ENCODE results near the gene SVIL. TPM values are rescaled to one million over a fixed set of nuclear protein-coding genes. Genes with fewer than 3 reads are reported as not detected.

The SVIL gene
- total and polyA plus RNA-seq, 2 of the 13 experiments (the other 11 are each of a cell fraction or from before 2014, with no cell fraction given), result 3.9 to 12.1 TPM

DNA sequence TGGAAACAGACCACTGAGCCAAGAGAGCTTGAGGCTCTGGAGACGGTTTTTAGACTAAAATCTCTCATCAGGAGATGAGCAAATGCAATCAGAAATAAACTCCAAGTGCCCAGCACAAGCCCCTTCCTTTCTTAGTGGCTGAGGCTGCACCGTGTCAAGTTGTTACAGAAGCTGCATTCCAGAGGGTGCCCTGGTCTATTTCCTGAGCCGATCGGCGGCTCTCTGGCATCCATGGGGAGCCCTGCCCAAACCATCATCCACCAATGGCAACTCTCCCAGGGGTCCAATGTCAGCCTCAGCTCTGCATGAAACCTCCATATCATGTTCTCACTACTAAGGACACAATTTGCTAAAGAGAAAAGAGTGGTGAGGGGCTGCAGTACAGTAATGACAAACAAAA is 89.6 kb downstream of the SVIL start:
- Histone ChIP-seq H3K4me1 (ENCODE audit: insufficient read depth, low read length) (no peaks in the 10 kb centered on the region), H3K9ac (ENCODE audit: insufficient read depth, low read depth, low read length) (no peak overlapping the region), H3K27ac (ENCODE audit: extremely low read length, insufficient read depth, low read length) (no peak overlapping the region), H3K4me3 (replicated peaks in 1 of 3; ENCODE audit: insufficient read depth in 1 of 3, low read depth in 2 of 3, low read length in 3 of 3) (no peak overlapping the region), H3K36me3 (replicated peaks in 1 of 2; ENCODE audit: control insufficient read depth in 1 of 2, insufficient read depth in 2 of 2, low read length in 2 of 2) (0 out of 5 replicates have a peak, but pooled peaks cover 0 to 1% of the 10 kb centered on the region in 2 experiments), H2AFZ (ENCODE audit: low read length) (no peak overlapping the region), H3K4me2 (ENCODE audit: low read depth, low read length) (no peak overlapping the region), H3K27me3 (ENCODE audit: control insufficient read depth in 1 of 2, insufficient read depth in 2 of 2, low read length in 2 of 2) (no peaks in the 10 kb centered on the region), H3K9me3 (ENCODE audit: low read length) (no peaks in the 10 kb centered on the region), H4K20me1 (ENCODE audit: insufficient read depth, low read length) (no peaks in the 10 kb centered on the region), H3K79me2 (ENCODE audit: insufficient read depth, low read length) (no peaks in the 10 kb centered on the region)
- DNase-seq (ENCODE audit: low spot score) (no peak), FAIRE-seq (no peak), ATAC-seq (no peak)
- intact Hi-C loops (cut with micrococcal nuclease; ENCODE audit: unreplicated experiment), result no loop called here
- ChIA-PET CTCF (ENCODE audit: low intra/inter-chr PET ratio, low total read pairs) (no interaction called here), POLR2A (no interaction called here)
- in situ Hi-C loops (cut with HindIII; ENCODE audit: extremely low pct_ligation_motif_present, low pct_unique_long_range_greater_than_20kb), result no loop called here
- TF ChIP-seq POGZ (CRISPR knock-in tag; IDR thresholded peaks at IDR 0.05) (no peak), MBD4 (IDR thresholded peaks at IDR 0.05; ENCODE audit: borderline replicate concordance, low read length) (no peak), XBP1 (CRISPR knock-in tag; IDR thresholded peaks at IDR 0.05) (no peak)
- 63% methylated on average over 2 of the region's 5 CpGs for whole genome bisulfite sequencing (ENCODE audit: low lambda C conversion rate)
- BruUV-seq (replicated peaks), result no TSS peak

DNA sequence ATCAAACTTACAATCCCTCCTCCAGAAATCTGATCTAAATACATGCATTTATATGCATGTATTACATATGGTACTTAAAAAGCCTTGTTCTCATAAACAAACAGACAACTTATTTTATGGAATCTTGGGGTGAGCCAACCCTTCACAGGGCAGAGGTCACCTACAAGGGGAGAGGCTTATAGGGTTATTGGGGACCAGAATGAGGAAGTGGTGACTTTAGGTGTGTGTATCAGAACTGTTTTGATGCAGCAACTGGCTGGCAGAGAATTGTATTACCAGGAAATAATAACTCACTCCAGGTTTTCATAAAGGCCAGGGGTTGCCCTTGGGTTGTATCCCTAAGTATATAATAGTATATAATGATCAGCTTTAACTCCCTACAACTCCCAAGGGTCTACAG is 91.1 kb downstream of the SVIL start:
- ChIA-PET CTCF (ENCODE audit: low intra/inter-chr PET ratio, low total read pairs) (no interaction called here), POLR2A (no interaction called here)
- TF ChIP-seq ETV5 (CRISPR knock-in tag; IDR thresholded peaks at IDR 0.05; ENCODE audit: borderline replicate concordance), result no peak
- TF ChIP-seq ERF (CRISPR knock-in tag; IDR thresholded peaks at IDR 0.05), result no peak
- TF ChIP-seq ZFP1 (CRISPR knock-in tag; IDR thresholded peaks at IDR 0.05), result no peak
- TF ChIP-seq MTA1 (CRISPR knock-in tag; IDR thresholded peaks at IDR 0.05; ENCODE audit: borderline replicate concordance), result no peak
- TF ChIP-seq ZNF383 (CRISPR knock-in tag; IDR thresholded peaks at IDR 0.05; ENCODE audit: borderline replicate concordance), result no peak
- no peak for TF ChIP-seq FOXO4 (CRISPR knock-in tag; conservative IDR thresholded peaks at IDR 0.05)
- no peak for TF ChIP-seq ZNF552 (CRISPR knock-in tag; IDR thresholded peaks at IDR 0.05; ENCODE audit: borderline replicate concordance)
- TF ChIP-seq PCBP1 (IDR thresholded peaks at IDR 0.05; ENCODE audit: borderline replicate concordance, low read depth, low read length), result no peak
- TF ChIP-seq PTBP1 (IDR thresholded peaks at IDR 0.05; ENCODE audit: low read depth, low read length, poor library complexity, severe bottlenecking), result no peak
- no peak for TF ChIP-seq RAD21 (CRISPR knock-in tag; IDR thresholded peaks at IDR 0.05)
- no peak for TF ChIP-seq TERF1 (CRISPR knock-in tag; IDR thresholded peaks at IDR 0.05)
- TF ChIP-seq KDM3A (CRISPR knock-in tag; IDR thresholded peaks at IDR 0.05; ENCODE audit: low read depth), result no peak
- FAIRE-seq (no peak), DNase-seq (ENCODE audit: low spot score) (no peak), ATAC-seq (no peak)
- no TSS peak for BruUV-seq (replicated peaks)
- no peaks in the 10 kb centered on the region for H3K36me3 ChIP-seq (replicated peaks in 1 of 2; ENCODE audit: control insufficient read depth in 1 of 2, insufficient read depth in 2 of 2, low read length in 2 of 2)
- H3K4me2 ChIP-seq (ENCODE audit: low read depth, low read length), result no peak overlapping the region
- no peak overlapping the region for H3K27ac ChIP-seq (ENCODE audit: extremely low read length, insufficient read depth, low read length)
- in situ Hi-C loops (cut with HindIII; ENCODE audit: extremely low pct_ligation_motif_present, low pct_unique_long_range_greater_than_20kb) (no loop called here), intact Hi-C loops (cut with micrococcal nuclease; ENCODE audit: unreplicated experiment) (no loop called here)
- no peaks in the 10 kb centered on the region for H3K79me2 ChIP-seq (ENCODE audit: insufficient read depth, low read length)
- no peak overlapping the region for H3K9ac ChIP-seq (ENCODE audit: insufficient read depth, low read depth, low read length)
- H3K27me3 ChIP-seq (ENCODE audit: control insufficient read depth in 1 of 2, insufficient read depth in 2 of 2, low read length in 2 of 2), result no peaks in the 10 kb centered on the region
- H4K20me1 ChIP-seq (ENCODE audit: insufficient read depth, low read length), result no peaks in the 10 kb centered on the region
- H3K4me3 ChIP-seq (replicated peaks in 1 of 3; ENCODE audit: insufficient read depth in 1 of 3, low read depth in 2 of 3, low read length in 3 of 3), result no peak overlapping the region
- no peaks in the 10 kb centered on the region for H3K9me3 ChIP-seq (ENCODE audit: low read length)
- no peak overlapping the region for H2AFZ ChIP-seq (ENCODE audit: low read length)
- no peaks in the 10 kb centered on the region for H3K4me1 ChIP-seq (ENCODE audit: insufficient read depth, low read length)
